ENCODE measurements around the gene TTBK1.

Gene TTBK1

DNA sequence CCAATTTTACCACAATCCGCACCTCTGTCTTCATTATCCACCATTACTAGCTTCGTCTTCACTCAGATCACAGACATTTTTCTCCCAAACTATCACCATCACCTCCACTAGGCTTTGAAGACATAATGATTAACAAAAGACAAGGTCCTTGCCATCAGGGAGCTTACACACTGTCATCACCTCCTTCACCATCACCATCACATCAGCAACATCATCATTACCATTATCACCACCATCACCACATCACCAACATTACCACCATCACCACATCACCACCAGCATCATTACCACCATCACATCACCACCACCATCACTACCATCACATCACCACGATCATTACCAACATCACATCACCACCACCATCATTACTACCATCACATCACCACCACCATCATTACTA lies 50.4 kb downstream of the TTBK1 start:
- H3K4me2 ChIP-seq, result no peak overlapping the region
- H3K9ac ChIP-seq, result no peak overlapping the region
- no peaks in the 10 kb centered on the region for H3K27me3 ChIP-seq
- H3K27ac ChIP-seq, result no peak overlapping the region
- peaks cover 5% of the 10 kb centered on the region for H3K4me1 ChIP-seq
- H3K9me3 ChIP-seq, result no peaks in the 10 kb centered on the region
- no peak overlapping the region for H3K4me3 ChIP-seq
- no peaks in the 10 kb centered on the region for H4K20me1 ChIP-seq
- no peaks in the 10 kb centered on the region for H3K36me3 ChIP-seq
- TF ChIP-seq Cebpa-rat (IDR thresholded peaks at IDR 0.05), result no peak

DNA sequence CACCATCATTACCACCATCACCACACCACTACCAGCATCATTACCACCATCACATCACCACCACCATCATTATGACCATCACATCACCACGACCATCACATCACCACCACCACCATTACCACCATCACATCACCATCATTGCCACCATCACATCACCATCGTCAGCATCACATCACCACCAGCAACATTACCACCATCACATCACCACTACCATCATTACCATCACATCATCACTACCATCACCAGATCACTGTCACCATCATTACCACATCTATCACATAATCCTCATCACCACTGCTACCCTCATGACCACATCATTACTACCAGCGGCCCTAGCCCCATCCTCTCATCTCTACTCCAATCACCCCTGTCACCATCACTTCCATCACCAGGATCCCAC lies 51.3 kb downstream of the TTBK1 start:
- no peak overlapping the region for H3K4me2 ChIP-seq
- H4K20me1 ChIP-seq, result no peaks in the 10 kb centered on the region
- no peak for TF ChIP-seq Cebpa-rat (IDR thresholded peaks at IDR 0.05)
- H3K27me3 ChIP-seq, result no peaks in the 10 kb centered on the region
- no peaks in the 10 kb centered on the region for H3K36me3 ChIP-seq
- no peak overlapping the region for H3K4me3 ChIP-seq
- H3K27ac ChIP-seq, result no peak overlapping the region
- no peaks in the 10 kb centered on the region for H3K9me3 ChIP-seq
- no peaks in the 10 kb centered on the region for H3K4me1 ChIP-seq
- no peak overlapping the region for H3K9ac ChIP-seq

DNA sequence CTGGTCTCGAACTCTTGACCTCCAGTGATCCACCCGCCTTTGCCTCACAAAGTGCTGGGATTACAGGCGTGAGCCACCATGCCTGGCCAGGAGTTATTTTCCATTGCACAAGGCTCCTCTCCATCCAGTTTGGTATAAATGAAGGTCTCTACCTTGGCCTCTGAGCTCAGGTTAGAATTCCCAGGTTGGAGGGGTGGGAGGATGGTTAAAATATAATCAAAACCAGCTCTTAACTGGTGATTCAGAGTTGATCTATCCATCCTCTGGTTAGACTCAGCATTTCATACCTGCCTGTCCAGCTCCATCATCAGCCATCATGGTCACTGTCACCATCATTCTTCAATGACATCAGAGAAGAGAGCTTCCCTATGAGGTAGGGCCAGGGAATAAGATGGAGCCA lies 52.2 kb downstream of the TTBK1 start:
- H4K20me1 ChIP-seq, result no peaks in the 10 kb centered on the region
- H3K4me3 ChIP-seq, result no peak overlapping the region
- H3K4me1 ChIP-seq, result no peaks in the 10 kb centered on the region
- H3K9me3 ChIP-seq, result no peaks in the 10 kb centered on the region
- no peak overlapping the region for H3K9ac ChIP-seq
- no peaks in the 10 kb centered on the region for H3K36me3 ChIP-seq
- no peaks in the 10 kb centered on the region for H3K27me3 ChIP-seq
- TF ChIP-seq Cebpa-rat (IDR thresholded peaks at IDR 0.05), result no peak
- no peak overlapping the region for H3K27ac ChIP-seq
- H3K4me2 ChIP-seq, result no peak overlapping the region

DNA sequence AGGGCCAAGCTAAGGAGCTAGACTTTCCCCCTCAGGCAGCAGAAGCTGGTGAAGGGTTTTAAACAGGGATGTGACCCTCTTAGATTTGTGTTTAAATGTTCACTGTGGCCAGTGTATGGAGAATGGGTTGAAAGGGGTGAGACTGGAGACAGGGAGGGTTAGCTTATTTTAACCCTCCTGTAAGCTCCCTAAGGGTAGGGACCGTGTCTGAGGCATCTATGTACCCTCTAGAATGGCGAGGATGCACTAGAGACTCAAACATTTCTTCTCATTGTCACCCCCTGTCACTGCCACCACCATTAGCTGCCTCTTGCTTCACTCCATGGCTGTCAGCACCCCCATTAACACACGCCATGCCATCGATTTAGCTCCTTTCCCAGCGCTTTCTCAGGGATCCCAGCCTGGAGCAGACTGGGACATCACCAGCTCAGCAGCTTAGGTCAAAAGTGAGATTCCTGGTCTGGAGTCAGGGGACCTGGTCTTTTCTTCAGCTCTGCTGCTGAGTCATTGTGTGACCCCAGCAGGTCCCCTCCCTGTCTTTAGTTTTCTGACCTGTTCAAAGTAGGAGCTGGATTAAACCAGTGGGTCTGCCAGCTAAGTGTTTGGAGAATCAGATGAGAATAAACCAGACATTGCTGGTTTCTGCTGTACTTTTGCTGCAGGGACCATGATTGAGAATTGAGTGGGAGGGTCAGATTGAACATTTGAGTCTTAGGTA lies 53.7 kb downstream of the TTBK1 start:
- H3K4me2 ChIP-seq, result no peak overlapping the region
- no peaks in the 10 kb centered on the region for H3K9me3 ChIP-seq
- no peaks in the 10 kb centered on the region for H4K20me1 ChIP-seq
- H3K36me3 ChIP-seq, result no peaks in the 10 kb centered on the region
- no peak overlapping the region for H3K4me3 ChIP-seq
- no peak for TF ChIP-seq Cebpa-rat (IDR thresholded peaks at IDR 0.05)
- H3K9ac ChIP-seq, result no peak overlapping the region
- no peaks in the 10 kb centered on the region for H3K4me1 ChIP-seq
- H3K27ac ChIP-seq, result no peak overlapping the region
- H3K27me3 ChIP-seq, result no peaks in the 10 kb centered on the region

DNA sequence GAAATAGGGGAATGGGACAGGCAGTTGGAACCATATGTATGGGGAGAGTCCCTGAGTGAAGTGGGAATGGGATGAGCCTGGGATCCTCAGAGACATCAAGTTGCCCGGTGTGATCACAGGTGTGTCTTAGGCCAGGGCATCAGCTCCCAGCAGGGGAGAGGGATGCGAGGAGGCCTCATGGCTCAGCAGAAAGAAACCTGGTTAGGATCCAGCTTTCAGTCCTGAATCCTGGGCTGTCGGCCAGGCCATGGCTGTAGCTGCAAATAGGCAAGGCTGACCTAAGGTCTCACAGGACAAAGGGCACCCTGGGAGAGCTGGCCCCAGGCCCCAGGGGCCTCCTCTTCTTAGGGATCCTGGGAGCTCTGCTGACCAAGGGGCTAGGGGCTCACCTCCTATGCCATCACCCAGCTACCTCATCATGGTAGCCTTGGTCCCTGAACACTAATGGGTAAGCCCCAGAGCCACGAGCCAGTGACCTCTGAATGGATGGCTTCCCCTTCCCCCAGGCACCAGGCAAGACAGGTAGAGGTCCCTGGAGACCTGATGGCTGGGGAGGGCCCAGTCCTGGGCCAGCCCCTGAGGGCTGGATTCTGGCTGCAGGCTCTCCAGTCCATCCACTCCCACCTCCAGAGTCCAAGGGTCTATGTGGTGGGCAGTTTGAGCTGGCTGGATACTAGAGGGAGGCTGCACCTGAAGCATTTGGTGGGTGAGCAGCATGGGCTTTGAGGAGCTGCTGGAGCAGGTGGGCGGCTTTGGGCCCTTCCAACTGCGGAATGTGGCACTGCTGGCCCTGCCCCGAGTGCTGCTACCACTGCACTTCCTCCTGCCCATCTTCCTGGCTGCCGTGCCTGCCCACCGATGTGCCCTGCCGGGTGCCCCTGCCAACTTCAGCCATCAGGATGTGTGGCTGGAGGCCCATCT lies 54.6 kb downstream of the TTBK1 start, which contains the start of gene SLC22A7:
TSS of gene SLC22A7 (plus strand) at position 617 of the 921 bp plus-strand sequence. CDS start at position 716, 99 bp downstream.
- Histone ChIP-seq H3K27me3 (no peaks in the 10 kb centered on the region), H3K9ac (no peak within 1 kb of the TSS), H4K20me1 (no peaks in the 10 kb centered on the region), H3K4me1 (no peaks in the 10 kb centered on the region), H3K4me2 (no peak within 1 kb of the TSS), H3K36me3 (no peaks in the 10 kb centered on the region), H3K9me3 (no peaks in the 10 kb centered on the region), H3K4me3 (no peak within 1 kb of the TSS), H3K27ac (no peak within 1 kb of the TSS)
- no peak for TF ChIP-seq Cebpa-rat (IDR thresholded peaks at IDR 0.05)

DNA sequence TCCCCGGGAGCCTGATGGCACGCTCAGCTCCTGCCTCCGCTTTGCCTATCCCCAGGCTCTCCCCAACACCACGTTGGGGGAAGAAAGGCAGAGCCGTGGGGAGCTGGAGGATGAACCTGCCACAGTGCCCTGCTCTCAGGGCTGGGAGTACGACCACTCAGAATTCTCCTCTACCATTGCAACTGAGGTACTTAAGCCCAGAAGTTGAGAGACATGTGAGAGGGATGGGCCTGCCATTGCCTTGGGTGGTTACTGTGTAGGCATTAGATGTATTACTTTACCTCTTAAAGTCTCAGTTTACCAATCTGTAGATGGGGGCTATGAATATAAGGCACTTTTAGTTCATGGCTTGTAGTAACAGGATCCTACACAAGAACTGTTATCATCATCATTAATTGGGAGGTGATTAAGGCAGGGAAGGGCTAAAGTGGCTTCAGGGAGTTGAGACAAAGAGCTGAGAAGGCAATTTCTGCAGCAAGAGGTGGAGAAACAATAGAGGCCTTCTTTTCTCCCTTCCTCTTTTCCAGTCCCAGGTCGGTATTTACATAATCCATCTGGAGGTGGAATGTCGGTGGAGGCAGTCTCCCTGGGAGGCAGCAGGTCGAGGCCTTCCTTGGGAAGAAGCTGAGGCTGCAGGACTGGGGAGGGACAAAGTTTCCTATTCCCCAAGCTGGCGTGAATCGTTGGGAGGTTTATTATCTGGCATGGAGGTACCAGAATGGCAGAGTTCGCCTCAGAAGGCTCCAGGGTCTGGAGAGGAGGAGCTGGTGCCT lies 55.5 kb downstream of the TTBK1 start:
- Histone ChIP-seq H3K27ac (no peak overlapping the region), H3K4me1 (no peaks in the 10 kb centered on the region), H4K20me1 (no peaks in the 10 kb centered on the region), H3K27me3 (no peaks in the 10 kb centered on the region), H3K4me3 (no peak overlapping the region), H3K36me3 (no peaks in the 10 kb centered on the region), H3K9me3 (no peaks in the 10 kb centered on the region), H3K9ac (no peak overlapping the region), H3K4me2 (no peak overlapping the region)
- TF ChIP-seq Cebpa-rat (IDR thresholded peaks at IDR 0.05), result no peak

DNA sequence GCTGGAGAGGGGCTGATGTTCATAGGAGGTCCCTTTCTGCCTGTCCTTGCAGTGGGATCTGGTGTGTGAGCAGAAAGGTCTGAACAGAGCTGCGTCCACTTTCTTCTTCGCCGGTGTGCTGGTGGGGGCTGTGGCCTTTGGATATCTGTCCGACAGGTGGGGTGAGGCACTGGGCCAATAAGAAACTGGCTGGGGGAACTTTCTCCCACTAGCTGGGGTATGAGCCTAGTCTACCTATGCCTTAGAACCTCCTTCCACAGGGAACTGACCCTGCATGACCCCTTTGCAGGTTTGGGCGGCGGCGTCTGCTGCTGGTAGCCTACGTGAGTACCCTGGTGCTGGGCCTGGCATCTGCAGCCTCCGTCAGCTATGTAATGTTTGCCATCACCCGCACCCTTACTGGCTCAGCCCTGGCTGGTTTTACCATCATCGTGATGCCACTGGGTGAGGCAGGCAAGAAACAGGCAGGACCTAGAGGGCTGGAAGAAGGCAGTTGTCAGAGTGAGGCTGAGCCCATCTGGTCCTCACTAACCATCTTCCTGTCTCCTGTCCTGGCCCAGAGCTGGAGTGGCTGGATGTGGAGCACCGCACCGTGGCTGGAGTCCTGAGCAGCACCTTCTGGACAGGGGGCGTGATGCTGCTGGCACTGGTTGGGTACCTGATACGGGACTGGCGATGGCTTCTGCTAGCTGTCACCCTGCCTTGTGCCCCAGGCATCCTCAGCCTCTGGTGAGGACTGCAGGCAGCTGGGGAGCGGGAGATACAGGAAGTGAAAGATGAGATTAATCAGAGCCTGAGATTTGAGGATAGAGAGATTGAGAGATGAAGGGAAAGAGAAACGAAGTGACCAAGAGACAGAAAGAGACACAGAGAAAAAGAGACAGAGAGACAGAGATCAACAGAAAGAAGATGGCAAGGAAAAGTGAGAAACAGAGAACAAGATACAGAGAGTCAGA lies 56.3 kb downstream of the TTBK1 start:
- Histone ChIP-seq H3K27me3 (no peaks in the 10 kb centered on the region), H3K9me3 (no peaks in the 10 kb centered on the region)
- no peak for TF ChIP-seq Cebpa-rat (IDR thresholded peaks at IDR 0.05)

DNA sequence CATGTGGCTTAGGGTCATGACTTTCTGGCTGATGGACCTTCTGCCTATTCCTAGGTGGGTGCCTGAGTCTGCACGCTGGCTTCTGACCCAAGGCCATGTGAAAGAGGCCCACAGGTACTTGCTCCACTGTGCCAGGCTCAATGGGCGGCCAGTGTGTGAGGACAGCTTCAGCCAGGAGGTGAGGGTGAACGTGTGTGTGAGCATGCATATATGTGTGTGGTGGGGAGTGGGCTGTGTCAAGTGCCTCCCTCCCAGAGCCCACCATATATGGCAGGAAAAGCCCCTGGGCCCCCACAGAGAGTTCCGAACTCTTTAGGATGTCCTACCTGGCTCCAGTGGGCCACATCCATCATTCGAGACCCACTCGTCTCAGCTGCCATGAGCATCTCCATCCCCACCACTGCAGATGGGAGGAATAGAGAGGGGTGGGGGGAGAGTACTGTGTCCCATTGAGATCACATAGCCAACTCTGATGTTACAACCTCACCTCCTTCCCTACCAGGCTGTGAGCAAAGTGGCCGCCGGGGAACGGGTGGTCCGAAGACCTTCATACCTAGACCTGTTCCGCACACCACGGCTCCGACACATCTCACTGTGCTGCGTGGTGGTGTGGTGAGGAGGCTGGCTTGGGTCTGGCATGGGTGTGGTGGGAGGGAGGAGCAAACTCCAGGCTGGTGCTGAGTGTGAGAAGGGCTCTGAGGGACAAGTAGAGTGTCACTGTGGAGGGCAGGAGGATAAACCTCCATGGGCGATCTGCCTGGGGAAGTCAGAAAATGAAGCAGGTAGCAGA lies 58.0 kb downstream of the TTBK1 start:
- Histone ChIP-seq H4K20me1 (no peaks in the 10 kb centered on the region), H3K27ac (no peak overlapping the region), H3K27me3 (no peaks in the 10 kb centered on the region), H3K4me3 (no peak overlapping the region), H3K4me1 (no peaks in the 10 kb centered on the region), H3K4me2 (no peak overlapping the region), H3K36me3 (no peaks in the 10 kb centered on the region), H3K9me3 (no peaks in the 10 kb centered on the region), H3K9ac (no peak overlapping the region)
- no peak for TF ChIP-seq Cebpa-rat (IDR thresholded peaks at IDR 0.05)

More for the DNA sequence above, 56.3 kb downstream of the TTBK1 start:
- H3K4me1 ChIP-seq, result no peaks in the 10 kb centered on the region
- H3K36me3 ChIP-seq, result no peaks in the 10 kb centered on the region
- H3K4me2 ChIP-seq, result no peak overlapping the region
- no peak overlapping the region for H3K4me3 ChIP-seq
- H3K9ac ChIP-seq, result no peak overlapping the region
- H3K27ac ChIP-seq, result no peak overlapping the region
- no peaks in the 10 kb centered on the region for H4K20me1 ChIP-seq

Data from BLaER1 (cell line).